Endodermal cell (in vitro differentiated cells): ENCODE measurements around the gene MYO1B. TPM values are rescaled to one million over a fixed set of nuclear protein-coding genes. Genes with fewer than 3 reads are reported as not detected.

ENCODE experiments used
- DNase-seq: peaks from one replicate; pipeline ENCODE4 v3.0.0-alpha.2; 2017
- H3K27ac ChIP-seq: 2 replicates; pipeline ENCODE4 v1.5.1; 2013; ENCODE audit warnings: mild to moderate bottlenecking, low read depth, low read length, moderate library complexity
- H3K27me3 ChIP-seq: 2 replicates; pipeline ENCODE4 v1.6.1; 2013; ENCODE audit warnings: mild to moderate bottlenecking, low read length, moderate library complexity; ENCODE audit not compliant: insufficient read depth, control insufficient read depth, poor library complexity, severe bottlenecking
- H3K36me3 ChIP-seq: 2 replicates; pipeline ENCODE4 v1.7.0; 2013; ENCODE audit warnings: mild to moderate bottlenecking, low read length, moderate library complexity; ENCODE audit not compliant: control insufficient read depth, insufficient read depth
- H3K4me1 ChIP-seq: one replicate; pipeline ENCODE4 v1.7.0; 2013; ENCODE audit warnings: low read length; ENCODE audit not compliant: control insufficient read depth, insufficient read depth
- H3K4me3 ChIP-seq: 2 replicates; pipeline ENCODE4 v1.5.1; 2013; ENCODE audit warnings: mild to moderate bottlenecking, low read length, moderate library complexity
- H3K9ac ChIP-seq: 2 replicates; pipeline ENCODE4 v1.6.1; 2013; ENCODE audit warnings: mild to moderate bottlenecking, low read length, moderate library complexity; ENCODE audit not compliant: poor library complexity, severe bottlenecking; ENCODE audit errors: extremely low read depth
- H3K9me3 ChIP-seq: 2 replicates; pipeline ENCODE4 v1.6.1; 2013; ENCODE audit warnings: mild to moderate bottlenecking, low read length, moderate library complexity; ENCODE audit not compliant: control insufficient read depth
- H3K27ac Mint-ChIP-seq: 2 replicates; pipeline ENCODE4 v1.8.0; 2020; ENCODE audit warnings: mixed read lengths
- H3K27me3 Mint-ChIP-seq: 2 replicates; pipeline ENCODE4 v1.8.0; 2021; ENCODE audit warnings: mild to moderate bottlenecking, mixed read lengths; ENCODE audit not compliant: insufficient read depth
- H3K36me3 Mint-ChIP-seq: 2 replicates; pipeline ENCODE4 v1.8.0; 2020; ENCODE audit warnings: low read depth, mixed read lengths
- H3K4me1 Mint-ChIP-seq: 2 replicates; pipeline ENCODE4 v1.8.0; 2020; ENCODE audit warnings: mixed read lengths
- H3K4me3 Mint-ChIP-seq: 2 replicates; pipeline ENCODE4 v1.8.0; 2020; ENCODE audit warnings: mild to moderate bottlenecking, moderate library complexity, mixed read lengths
- H3K9me3 Mint-ChIP-seq: 2 replicates; pipeline ENCODE4 v1.8.0; 2020; ENCODE audit warnings: mild to moderate bottlenecking, mixed read lengths
- CTCF ChIP-seq: fragments of 200-600 bp; sonication (generic); conservative IDR thresholded peaks from 2 replicates; pipeline ENCODE4 v1.5.0; 2021; ENCODE audit warnings: antibody characterized with exemption, mild to moderate bottlenecking
- WGBS, 2 experiments: methylation state at CpG; one replicate each; pipeline versions ENCODE4 v1.1.5 to v1.1.7; 2013; ENCODE audit warnings: missing lambda C conversion rate in 2 of 2, mixed read lengths in 1 of 2; ENCODE audit not compliant: insufficient coverage in 1 of 2, insufficient read length in 1 of 2; 5-methylcytosine and 5-hydroxymethylcytosine counted together
- total RNA-seq, 2 donors: library from RNA; stranded (reverse); fragmentation: NEBNext Ultra II Directional in 1 of 2; extraction: Animal tissue kit (Norgen Biotek cat#: 25700) in 1 of 2; gene quantifications; 2 replicates in 1 of 2; 3 replicates in 1 of 2; pipeline ENCODE4 v1.2.1, GENCODE V29; 2021

Gene MYO1B
- total RNA-seq, 2 donors from 2014 or later = 145 to 154 TPM

- Histone ChIP-seq H3K27me3 (no peaks in the 10 kb centered on the region), H3K4me3 (no peak overlapping the region), H3K4me1 (peaks cover 12% of the 10 kb centered on the region), H3K9ac (no peak overlapping the region), H3K36me3 (peaks cover 64% of the 10 kb centered on the region), H3K9me3 (peaks cover 21% of the 10 kb centered on the region), H3K27ac (no peak overlapping the region)
- TF ChIP-seq CTCF = no peak
- peaks cover 34% of the 10 kb centered on the region for H3K36me3 Mint-ChIP-seq
- no peaks in the 10 kb centered on the region for H3K27me3 Mint-ChIP-seq
- H3K9me3 Mint-ChIP-seq = peaks cover 7% of the 10 kb centered on the region
- H3K27ac Mint-ChIP-seq = no peak overlapping the region
- peaks cover 19% of the 10 kb centered on the region for H3K4me1 Mint-ChIP-seq
- no peak overlapping the region for H3K4me3 Mint-ChIP-seq
- DNase-seq = no peak
- 100% methylated on average over 1 of the region's 1 CpG; no CpG with 5 or more reads in 1 of the 2 experiments for WGBS, 2 experiments
Observed at GRCh38 chr2:191327484-191327883, 82.3 kb downstream of the MYO1B start.

GRCh38 chr2:191328150-191328809 lies 83.1 kb downstream of the MYO1B start:
- Mint-ChIP-seq H3K9me3 (peaks cover 4% of the 10 kb centered on the region), H3K27me3 (no peaks in the 10 kb centered on the region), H3K36me3 (peaks cover 36% of the 10 kb centered on the region), H3K4me1 (peaks cover 11% of the 10 kb centered on the region), H3K27ac (no peak overlapping the region), H3K4me3 (no peak overlapping the region)
- no peak for TF ChIP-seq CTCF
- DNase-seq = no peak
- Histone ChIP-seq H3K9me3 (peaks cover 20% of the 10 kb centered on the region), H3K9ac (no peak overlapping the region), H3K4me3 (no peak overlapping the region), H3K36me3 (peaks cover 72% of the 10 kb centered on the region), H3K4me1 (peaks cover 6% of the 10 kb centered on the region), H3K27ac (no peak overlapping the region), H3K27me3 (no peaks in the 10 kb centered on the region)
- WGBS, 2 experiments = 90 to 96% methylated on average over 3 to 6 of the region's 6 CpGs

GRCh38 chr2:191329841-191330240 lies 84.6 kb downstream of the MYO1B start:
- Mint-ChIP-seq H3K4me1 (peaks cover 10% of the 10 kb centered on the region), H3K27me3 (no peaks in the 10 kb centered on the region), H3K36me3 (peaks cover 43% of the 10 kb centered on the region), H3K4me3 (no peak overlapping the region), H3K9me3 (no peaks in the 10 kb centered on the region), H3K27ac (no peak overlapping the region)
- no peak for DNase-seq
- no peak for TF ChIP-seq CTCF
- Histone ChIP-seq H3K27ac (no peak overlapping the region), H3K4me1 (peaks cover 2% of the 10 kb centered on the region), H3K4me3 (no peak overlapping the region), H3K9me3 (peaks cover 5% of the 10 kb centered on the region), H3K27me3 (no peaks in the 10 kb centered on the region), H3K36me3 (peaks cover 75% of the 10 kb centered on the region), H3K9ac (no peak overlapping the region)
- 92 to 93% methylated on average over 3 of the region's 3 CpGs for WGBS, 2 experiments
